ENCODE results near the gene SHLD1.
"Not testable (repeated sequence)": the region's sequence is repeated elsewhere in the genome, so short reads cannot be mapped to it uniquely, and the experiment has no call there.

Gene SHLD1

DNA sequence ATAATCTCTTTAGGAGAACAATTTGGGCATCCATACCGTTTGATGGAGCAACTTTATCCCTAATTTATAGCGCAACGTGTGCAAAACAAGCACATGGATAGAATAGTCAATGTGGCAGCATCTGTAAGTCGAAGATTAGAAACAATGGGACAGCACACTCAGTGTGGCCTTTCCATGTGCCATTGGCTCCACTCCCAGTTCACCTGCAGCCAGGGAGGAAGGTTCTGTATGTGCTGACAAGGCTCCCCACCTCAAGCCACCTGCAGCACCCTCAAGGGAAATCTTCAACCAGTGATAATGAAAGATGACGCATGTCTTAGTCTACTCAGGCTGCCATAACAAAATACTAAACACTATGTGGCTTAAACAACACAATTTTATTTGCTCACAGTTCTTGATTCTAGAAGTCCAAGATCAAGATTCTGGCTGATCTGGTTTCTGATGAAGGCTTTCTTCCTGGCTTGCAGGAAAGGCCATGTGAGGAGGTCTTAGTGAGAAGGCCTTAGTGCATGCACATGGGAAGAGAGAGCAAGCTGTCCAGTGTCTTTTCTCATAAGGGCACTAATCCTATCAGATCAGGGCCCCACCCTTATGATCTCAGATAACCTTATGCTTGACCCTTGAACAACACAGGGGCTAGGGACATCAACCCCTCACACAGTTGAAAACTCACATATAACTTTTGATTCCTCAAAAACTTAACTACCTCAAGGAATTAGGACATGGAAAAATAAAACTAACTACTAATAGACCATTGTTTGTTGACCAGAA, 34.9 kb upstream of the SHLD1 start:
- no peak for DNase-seq (ENCODE audit: low read depth)
- no peak for TF ChIP-seq CTCF (IDR thresholded peaks at IDR 0.05; ENCODE audit: control insufficient read depth, extremely low read depth, insufficient read depth)
- H3K4me3 ChIP-seq (ENCODE audit: low read depth, low read length): no peak overlapping the region

- no peak overlapping the region for H3K4me3 ChIP-seq (ENCODE audit: low read depth, low read length)
- DNase-seq (ENCODE audit: low read depth): no peak
- TF ChIP-seq CTCF (IDR thresholded peaks at IDR 0.05; ENCODE audit: control insufficient read depth, extremely low read depth, insufficient read depth): no peak
Measured at GRCh38 chr20:5716953-5717352, 33.2 kb upstream of the SHLD1 start.

DNA sequence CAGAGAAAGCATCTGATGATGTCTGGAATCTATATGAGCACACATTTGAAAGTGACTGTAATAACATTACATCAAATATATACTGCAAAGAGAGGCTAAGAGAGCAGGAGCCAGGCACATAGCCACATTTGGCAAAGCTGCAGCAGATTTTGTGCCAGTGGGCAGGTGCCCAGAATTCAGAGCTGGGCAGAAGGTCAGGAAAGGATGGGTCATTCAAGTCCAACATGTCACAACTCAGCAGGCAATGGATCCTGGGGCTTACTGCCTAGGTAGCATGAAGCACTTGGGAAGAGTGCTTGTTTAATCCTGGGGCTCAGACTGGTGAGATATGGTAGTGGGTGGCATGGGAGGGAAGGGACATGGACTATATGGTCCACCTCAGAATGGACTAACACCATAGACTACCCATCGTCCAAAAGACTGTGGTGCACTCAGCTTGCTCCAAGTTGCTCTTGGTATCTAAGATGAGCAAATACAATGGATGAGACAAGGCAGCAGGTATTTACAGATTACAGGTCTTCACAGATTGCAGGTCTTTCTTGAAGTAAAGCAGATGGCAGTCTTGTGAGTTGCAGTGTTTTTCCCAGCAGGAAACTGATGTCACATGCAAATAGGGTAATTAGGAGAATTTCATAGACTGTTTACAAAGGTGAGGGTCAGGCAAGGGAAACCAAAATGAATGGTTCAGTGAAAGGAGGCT, 31.2 kb upstream of the SHLD1 start:
- no peak overlapping the region for H3K4me3 ChIP-seq (ENCODE audit: low read depth, low read length)
- TF ChIP-seq CTCF (IDR thresholded peaks at IDR 0.05; ENCODE audit: control insufficient read depth, extremely low read depth, insufficient read depth): no peak
- peak; percentile 87 for DNase-seq (ENCODE audit: low read depth)

GRCh38 chr20:5719861-5720403, 30.3 kb upstream of the SHLD1 start:
- no peak overlapping the region for H3K4me3 ChIP-seq (ENCODE audit: low read depth, low read length)
- no peak for DNase-seq (ENCODE audit: low read depth)
- TF ChIP-seq CTCF (IDR thresholded peaks at IDR 0.05; ENCODE audit: control insufficient read depth, extremely low read depth, insufficient read depth): no peak

DNA sequence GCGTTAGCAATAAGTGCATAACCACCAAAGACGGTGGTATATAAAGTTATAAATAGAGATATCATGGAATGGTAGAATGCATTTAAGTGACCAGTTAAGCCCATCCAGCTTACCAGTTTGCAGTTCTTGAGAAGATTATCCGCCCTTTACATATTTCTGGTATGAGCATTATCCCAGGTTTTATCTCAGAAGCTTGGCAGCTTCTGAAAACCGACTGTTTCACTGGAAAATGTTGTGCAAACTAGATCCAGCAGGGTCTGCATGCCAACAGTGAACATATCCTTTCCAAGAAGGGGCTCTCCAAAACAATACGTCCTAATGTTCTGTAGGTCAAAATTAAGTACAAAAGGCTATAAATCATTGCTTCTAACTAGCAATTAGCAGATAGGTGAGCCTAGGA, 29.5 kb upstream of the SHLD1 start:
- no peak for DNase-seq (ENCODE audit: low read depth)
- no peak for TF ChIP-seq CTCF (IDR thresholded peaks at IDR 0.05; ENCODE audit: control insufficient read depth, extremely low read depth, insufficient read depth)
- H3K4me3 ChIP-seq (ENCODE audit: low read depth, low read length): no peak overlapping the region

DNA sequence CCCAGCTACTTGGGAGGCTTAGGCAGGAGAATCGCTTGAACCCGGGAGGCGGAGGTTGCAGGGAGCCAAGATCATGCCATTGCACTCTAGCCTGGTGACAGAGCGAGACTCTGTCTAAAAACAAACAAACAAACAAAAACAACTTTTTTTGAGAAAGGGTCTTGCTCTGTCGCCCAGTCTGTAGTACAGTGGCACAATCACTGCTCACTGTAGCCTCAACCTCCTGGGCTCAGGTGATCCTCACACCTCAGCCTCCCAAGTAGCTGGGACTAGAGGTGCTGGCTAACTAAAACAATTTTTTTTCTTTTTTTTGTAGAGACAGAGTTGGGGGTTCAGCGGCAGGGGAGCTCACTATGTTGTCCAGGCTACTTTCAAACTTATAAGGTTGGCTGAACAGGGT, 28.8 kb upstream of the SHLD1 start:
- H3K4me3 ChIP-seq (ENCODE audit: low read depth, low read length); DNase-seq (ENCODE audit: low read depth): not testable (repeated sequence)

DNA sequence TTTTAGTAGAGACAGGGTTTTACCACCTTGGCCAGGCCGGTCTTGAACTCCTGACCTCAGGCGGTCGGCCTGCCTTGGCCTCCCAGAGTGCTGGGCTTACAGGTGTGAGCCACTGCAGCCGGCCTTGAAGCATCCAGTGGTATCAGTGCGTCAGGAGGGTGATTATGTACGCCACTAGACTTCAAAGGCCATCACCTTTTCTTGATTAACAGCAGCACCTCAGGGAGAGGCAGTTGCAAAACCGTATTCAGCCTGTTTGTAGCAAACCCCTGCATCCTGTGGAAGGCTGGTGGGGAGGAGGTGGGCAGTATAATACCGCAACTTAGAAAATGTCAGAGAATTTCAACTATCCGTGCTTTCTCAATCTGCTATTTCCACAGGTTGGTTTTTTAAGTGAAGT, 27.3 kb upstream of the SHLD1 start:
- no peak for DNase-seq (ENCODE audit: low read depth)
- no peak overlapping the region for H3K4me3 ChIP-seq (ENCODE audit: low read depth, low read length)
- TF ChIP-seq CTCF (IDR thresholded peaks at IDR 0.05; ENCODE audit: control insufficient read depth, extremely low read depth, insufficient read depth): no peak

DNA sequence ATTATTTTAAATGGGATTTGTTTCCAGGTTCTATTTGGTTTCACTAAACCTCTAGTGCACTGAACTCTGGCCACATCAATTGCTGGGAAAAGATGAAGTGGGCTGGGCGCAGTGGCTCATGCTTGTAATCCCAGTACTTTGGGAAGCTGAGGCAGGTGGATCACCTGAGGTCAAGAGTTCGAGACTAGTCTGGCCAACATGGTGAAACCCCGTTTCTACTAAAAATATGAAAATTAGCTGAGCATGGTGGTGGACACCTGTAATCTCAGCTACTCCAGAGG, 25.1 kb upstream of the SHLD1 start:
- H3K4me3 ChIP-seq (ENCODE audit: low read depth, low read length): not testable (repeated sequence)

More for the DNA sequence above, 25.1 kb upstream of the SHLD1 start:
- not testable (repeated sequence) for DNase-seq (ENCODE audit: low read depth)
